Cardiac muscle cell (in vitro differentiated cells and primary cell): ENCODE data around the gene MC3R. TPM values are rescaled to one million over a fixed set of nuclear protein-coding genes. Genes with fewer than 3 reads are reported as not detected.

Source experiments
- DNase-seq, 2 donors: peaks; one replicate each; pipeline versions ENCODE4 v3.0.0 to v3.0.0-alpha.2; 2010 to 2017; ENCODE audit warnings: low read depth in 1 of 2, low spot score in 1 of 2
- H3K27ac ChIP-seq: fragments of 200-600 bp; sonication (generic); 2 replicates; pipeline ENCODE4 v1.5.1; 2016
- H3K27me3 ChIP-seq: fragments of 200-600 bp; sonication (generic); 2 replicates; pipeline ENCODE4 v1.6.0; 2016; ENCODE audit warnings: control low read depth
- H3K36me3 ChIP-seq: fragments of 200-600 bp; sonication (generic); 2 replicates; pipeline ENCODE4 v1.5.1; 2016; ENCODE audit warnings: control low read depth
- H3K4me1 ChIP-seq: fragments of 200-600 bp; sonication (generic); 2 replicates; pipeline ENCODE4 v1.8.1; 2017; ENCODE audit warnings: low read depth, mild to moderate bottlenecking, mixed run types
- H3K4me3 ChIP-seq: fragments of 200-600 bp; sonication (generic); 2 replicates; pipeline ENCODE4 v1.5.1; 2016; ENCODE audit warnings: mild to moderate bottlenecking
- H3K9me3 ChIP-seq: fragments of 200-600 bp; sonication (generic); 2 replicates; pipeline ENCODE4 v1.5.1; 2017; ENCODE audit warnings: low read depth, mild to moderate bottlenecking, control low read depth
- polyA plus RNA-seq: library from polyadenylated mRNA; unstranded; fragments of >200 nt; fragmentation: Nextera tagmentation; extraction: Ambion mirVana; gene quantifications from 2 replicates; pipeline ENCODE4 v1.2.1, GENCODE V29; 2016
- total RNA-seq: library from RNA; depleted of rRNA; stranded (reverse); fragments of >200 nt; gene quantifications from 2 replicates; pipeline ENCODE4 v1.2.3, GENCODE V29; 2016
- TF ChIP-seq, protein P1 (sequence below): IDR thresholded peaks from 2 replicates; pipeline ENCODE4 v1.5.1; 2012; ENCODE audit warnings: low read depth, mild to moderate bottlenecking, low read length

MC3R gene
- total and polyA plus RNA-seq, 2 experiments from 2014 or later: not detected

GRCh38 chr20:56271974-56272373 lies 23.4 kb downstream of the MC3R start:
- no peak overlapping the region for H3K4me3 ChIP-seq

GRCh38 chr20:56273491-56273890 lies 25.0 kb downstream of the MC3R start:
- Histone ChIP-seq H3K36me3 (no peaks in the 10 kb centered on the region), H3K27ac (no peak overlapping the region), H3K4me1 (no peaks in the 10 kb centered on the region), H3K4me3 (no peak overlapping the region), H3K9me3 (no peaks in the 10 kb centered on the region), H3K27me3 (no peaks in the 10 kb centered on the region)
- DNase-seq: no peak
- TF ChIP-seq, protein P1, sequence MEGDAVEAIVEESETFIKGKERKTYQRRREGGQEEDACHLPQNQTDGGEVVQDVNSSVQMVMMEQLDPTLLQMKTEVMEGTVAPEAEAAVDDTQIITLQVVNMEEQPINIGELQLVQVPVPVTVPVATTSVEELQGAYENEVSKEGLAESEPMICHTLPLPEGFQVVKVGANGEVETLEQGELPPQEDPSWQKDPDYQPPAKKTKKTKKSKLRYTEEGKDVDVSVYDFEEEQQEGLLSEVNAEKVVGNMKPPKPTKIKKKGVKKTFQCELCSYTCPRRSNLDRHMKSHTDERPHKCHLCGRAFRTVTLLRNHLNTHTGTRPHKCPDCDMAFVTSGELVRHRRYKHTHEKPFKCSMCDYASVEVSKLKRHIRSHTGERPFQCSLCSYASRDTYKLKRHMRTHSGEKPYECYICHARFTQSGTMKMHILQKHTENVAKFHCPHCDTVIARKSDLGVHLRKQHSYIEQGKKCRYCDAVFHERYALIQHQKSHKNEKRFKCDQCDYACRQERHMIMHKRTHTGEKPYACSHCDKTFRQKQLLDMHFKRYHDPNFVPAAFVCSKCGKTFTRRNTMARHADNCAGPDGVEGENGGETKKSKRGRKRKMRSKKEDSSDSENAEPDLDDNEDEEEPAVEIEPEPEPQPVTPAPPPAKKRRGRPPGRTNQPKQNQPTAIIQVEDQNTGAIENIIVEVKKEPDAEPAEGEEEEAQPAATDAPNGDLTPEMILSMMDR: no peak

More at GRCh38 chr20:56271974-56272373, 23.4 kb downstream of the MC3R start:
- TF ChIP-seq, protein P1: no peak
- H3K27me3 ChIP-seq: no peaks in the 10 kb centered on the region
- no peaks in the 10 kb centered on the region for H3K9me3 ChIP-seq
- no peaks in the 10 kb centered on the region for H3K36me3 ChIP-seq
- DNase-seq: no peak
- H3K4me1 ChIP-seq: no peaks in the 10 kb centered on the region
- H3K27ac ChIP-seq: no peak overlapping the region

DNA sequence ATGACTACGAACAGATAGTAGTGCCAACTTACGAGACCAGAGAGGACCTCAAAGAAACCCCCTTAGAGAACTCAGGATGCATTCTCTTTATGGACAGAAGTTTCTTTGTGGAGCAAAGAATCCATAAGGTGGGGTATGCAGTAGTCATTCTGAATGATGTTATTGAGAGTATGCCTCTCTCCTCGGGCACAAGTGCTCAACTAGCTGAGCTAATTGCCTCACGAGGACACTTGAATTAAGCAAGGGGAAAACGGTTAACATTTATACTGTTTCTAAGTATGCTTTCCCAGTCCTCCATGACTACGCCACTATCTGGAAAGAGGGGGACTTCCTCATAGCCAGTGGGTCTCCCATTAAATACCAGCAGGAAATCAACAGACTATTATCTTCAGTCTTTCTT lies 25.6 kb downstream of the MC3R start:
- no peak for DNase-seq
- TF ChIP-seq, protein P1: no peak

GRCh38 chr20:56278196-56278595 lies 29.7 kb downstream of the MC3R start:
- Histone ChIP-seq H3K36me3 (no peaks in the 10 kb centered on the region), H3K27ac (no peak overlapping the region), H3K9me3 (no peaks in the 10 kb centered on the region), H3K4me1 (no peaks in the 10 kb centered on the region), H3K27me3 (no peaks in the 10 kb centered on the region), H3K4me3 (no peak overlapping the region)
- TF ChIP-seq, protein P1: no peak
- DNase-seq: no peak

More for the DNA sequence above, 25.6 kb downstream of the MC3R start:
- H3K4me3 ChIP-seq: no peak overlapping the region
- H3K27ac ChIP-seq: no peak overlapping the region
- H3K4me1 ChIP-seq: no peaks in the 10 kb centered on the region
- no peaks in the 10 kb centered on the region for H3K27me3 ChIP-seq
- no peaks in the 10 kb centered on the region for H3K9me3 ChIP-seq
- H3K36me3 ChIP-seq: no peaks in the 10 kb centered on the region

GRCh38 chr20:56285496-56285895 lies 37.0 kb downstream of the MC3R start:
- no peaks in the 10 kb centered on the region for H3K36me3 ChIP-seq
- TF ChIP-seq, protein P1: no peak
- DNase-seq: no peak
- peaks cover 2% of the 10 kb centered on the region for H3K9me3 ChIP-seq
- no peak overlapping the region for H3K27ac ChIP-seq
- no peaks in the 10 kb centered on the region for H3K27me3 ChIP-seq
- H3K4me3 ChIP-seq: no peak overlapping the region
- no peaks in the 10 kb centered on the region for H3K4me1 ChIP-seq

- H3K4me1 ChIP-seq: no peaks in the 10 kb centered on the region
- no peaks in the 10 kb centered on the region for H3K27me3 ChIP-seq
- no peak overlapping the region for H3K27ac ChIP-seq
- peaks cover 2% of the 10 kb centered on the region for H3K9me3 ChIP-seq
- H3K4me3 ChIP-seq: no peak overlapping the region
- no peaks in the 10 kb centered on the region for H3K36me3 ChIP-seq
- no peak for DNase-seq
- TF ChIP-seq, protein P1: no peak
Measured at GRCh38 chr20:56289652-56290051, 41.1 kb downstream of the MC3R start.
